ENCODE measurements around the gene P2RX2. TPM values are rescaled to one million over a fixed set of nuclear protein-coding genes. Genes with fewer than 3 reads are reported as not detected.

P2RX2 gene
- total RNA-seq, 1 experiment from 2014 or later = not detected

GRCh38 chr12:132642846-132643835 lies 24.6 kb downstream of the P2RX2 start:
- no peaks in the 10 kb centered on the region for H3K9me2 ChIP-seq (ENCODE audit: insufficient read depth)
- H3F3A ChIP-seq (ENCODE audit: insufficient read depth, low read depth) = no peaks in the 10 kb centered on the region; the same call in 1 of the 2 replicates
- ChIA-PET CTCF (no interaction called here), POLR2A (ENCODE audit: unreplicated experiment) (no interaction called here)
- no peak overlapping the region for H2AFZ ChIP-seq
- no TSS peak for BruUV-seq (replicated peaks)
- peaks cover 3% of the 10 kb centered on the region; the same call in 1 of the 2 replicates for H3K36me3 ChIP-seq (ENCODE audit: low read depth)
- intact Hi-C loops (cut with micrococcal nuclease; ENCODE audit: unreplicated experiment) = no loop called here
- no peak overlapping the region for H3K4me2 ChIP-seq
- no peak overlapping the region for H3K27ac ChIP-seq
- no peaks in the 10 kb centered on the region for H3K79me2 ChIP-seq (ENCODE audit: low read depth)
- no peak for TF ChIP-seq EZH2 (IDR thresholded peaks at IDR 0.05; ENCODE audit: low read depth)
- no peak for TF ChIP-seq CTCF (conservative IDR thresholded peaks at IDR 0.05)
- no peaks in the 10 kb centered on the region for H4K20me1 ChIP-seq (ENCODE audit: insufficient read depth)
- no peaks in the 10 kb centered on the region for H3K27me3 ChIP-seq (ENCODE audit: insufficient read depth, low read depth)
- no peaks in the 10 kb centered on the region for H3K4me1 ChIP-seq (replicated peaks; ENCODE audit: insufficient read depth)
- DNase-seq = no peak
- no peaks in the 10 kb centered on the region for H3K9me3 ChIP-seq (ENCODE audit: insufficient read depth, low read depth)
- no peak overlapping the region for H3K4me3 ChIP-seq

GRCh38 chr12:132646850-132647249 lies 28.3 kb downstream of the P2RX2 start:
- POLR2A ChIA-PET (ENCODE audit: unreplicated experiment) = no interaction called here
- H3K27ac ChIP-seq = no peak overlapping the region
- intact Hi-C loops (cut with micrococcal nuclease; ENCODE audit: unreplicated experiment) = no loop called here
- no peak overlapping the region for H3K4me3 ChIP-seq
- CTCF ChIA-PET = no interaction called here
- no peaks in the 10 kb centered on the region for H3K4me1 ChIP-seq (replicated peaks; ENCODE audit: insufficient read depth)
- BruUV-seq (replicated peaks) = no TSS peak
- H4K20me1 ChIP-seq (ENCODE audit: insufficient read depth) = no peaks in the 10 kb centered on the region
- no peak overlapping the region for H2AFZ ChIP-seq
- no peaks in the 10 kb centered on the region for H3K9me2 ChIP-seq (ENCODE audit: insufficient read depth)
- DNase-seq = no peak
- H3K9me3 ChIP-seq (ENCODE audit: insufficient read depth, low read depth) = no peaks in the 10 kb centered on the region
- no peaks in the 10 kb centered on the region for H3K27me3 ChIP-seq (ENCODE audit: insufficient read depth, low read depth)
- peaks cover 3% of the 10 kb centered on the region; the same call in 1 of the 2 replicates for H3K36me3 ChIP-seq (ENCODE audit: low read depth)
- TF ChIP-seq EZH2 (IDR thresholded peaks at IDR 0.05; ENCODE audit: low read depth) (no peak), CTCF (conservative IDR thresholded peaks at IDR 0.05) (no peak)
- H3K79me2 ChIP-seq (ENCODE audit: low read depth) = no peaks in the 10 kb centered on the region
- H3K4me2 ChIP-seq = no peak overlapping the region
- no peaks in the 10 kb centered on the region for H3F3A ChIP-seq (ENCODE audit: insufficient read depth, low read depth)

- BruUV-seq (replicated peaks) = no TSS peak
- Histone ChIP-seq H3K79me2 (ENCODE audit: low read depth) (no peaks in the 10 kb centered on the region), H3K4me1 (replicated peaks; ENCODE audit: insufficient read depth) (no peaks in the 10 kb centered on the region), H3K9me3 (ENCODE audit: insufficient read depth, low read depth) (no peaks in the 10 kb centered on the region), H3K27me3 (ENCODE audit: insufficient read depth, low read depth) (no peaks in the 10 kb centered on the region), H4K20me1 (ENCODE audit: insufficient read depth) (no peaks in the 10 kb centered on the region), H3K27ac (no peak overlapping the region), H3K4me2 (no peak overlapping the region), H3K4me3 (no peak overlapping the region), H3K9me2 (ENCODE audit: insufficient read depth) (no peaks in the 10 kb centered on the region), H3K36me3 (ENCODE audit: low read depth) (peaks cover 3% of the 10 kb centered on the region; the same call in 1 of the 2 replicates), H2AFZ (no peak overlapping the region), H3F3A (ENCODE audit: insufficient read depth, low read depth) (no peaks in the 10 kb centered on the region)
- no peak for TF ChIP-seq EZH2 (IDR thresholded peaks at IDR 0.05; ENCODE audit: low read depth)
- TF ChIP-seq CTCF (conservative IDR thresholded peaks at IDR 0.05) = no peak
- no peak for DNase-seq
- CTCF ChIA-PET = interaction anchor here (0.5 kb wide), 1 partner anchor 104 kb away, joined by 11 read pairs; no protein-coding TSS in a partner anchor
- POLR2A ChIA-PET (ENCODE audit: unreplicated experiment) = no interaction called here
- intact Hi-C loops (cut with micrococcal nuclease; ENCODE audit: unreplicated experiment) = no loop called here
These were observed 29.3 kb downstream of the P2RX2 start for GRCh38 chr12:132647858-132648257.

Measured in PC-9 (cell line).